Sigmoid colon (tissue), 4 donors: Measurements from ENCODE around the gene LY9.

ENCODE experiments used
- CTCF ChIP-seq, 4 experiments: fragments of 450-650 bp in 3 of 4; fragments of 200-600 bp in 1 of 4; IDR thresholded peaks; one replicate each; pipeline ENCODE4 v1.5.1; 2016 to 2019; ENCODE audit warnings: antibody characterized with exemption in 4 of 4, mild to moderate bottlenecking in 3 of 4, moderate library complexity in 2 of 4
- EP300 ChIP-seq, 4 donors: sonication (generic); formaldehyde crosslinking; IDR thresholded peaks; one replicate each; pipeline ENCODE4 v1.6.1; 2017; ENCODE audit warnings: antibody characterized with exemption in 4 of 4
- POLR2A ChIP-seq, 2 donors: fragments of 450-650 bp; IDR thresholded peaks; one replicate each; pipeline ENCODE4 v1.6.1; 2016; ENCODE audit warnings: antibody characterized with exemption in 2 of 2, mild to moderate bottlenecking in 2 of 2, moderate library complexity in 2 of 2
- POLR2AphosphoS5 ChIP-seq, 4 donors: sonication (generic); formaldehyde crosslinking; IDR thresholded peaks; one replicate each; pipeline ENCODE4 v1.6.1; 2017; ENCODE audit warnings: antibody characterized with exemption in 4 of 4

GRCh38 chr1:160814316-160814715 lies 18.3 kb downstream of the LY9 start:
- TF ChIP-seq CTCF (IDR thresholded peaks at IDR 0.05) (no peak), POLR2AphosphoS5 (IDR thresholded peaks at IDR 0.05) (no peak), EP300 (IDR thresholded peaks at IDR 0.05) (no peak), POLR2A (IDR thresholded peaks at IDR 0.05) (no peak)
